HEK293 (cell line): ENCODE results near the gene PRG2.
A peak's percentile ranks its signal among the peaks of the same experiment; 100 is the strongest.

Experiments
- CTCF ChIA-PET: fragments of 350-600 bp; formaldehyde crosslinking; extraction: SDS; loops from one replicate; lab custom pipeline; 2021; ENCODE audit warnings: antibody characterized with exemption; lab: Yijun Ruan, JAX
- POLR2A ChIA-PET: fragments of 300-600 bp; formaldehyde crosslinking; extraction: SDS; loops from one replicate; lab custom pipeline; 2020; ENCODE audit warnings: antibody characterized with exemption, inconsistent platforms; lab: Yijun Ruan, JAX
- H3K27ac ChIP-seq: fragments of 200-500 bp; sonication (Bioruptor generic); 2 replicates; pipeline ENCODE4 v1.5.1; 2014; ENCODE audit warnings: low read depth, low read length, control low read depth, inconsistent platforms; ENCODE audit errors: extremely low read depth
- H3K36me3 ChIP-seq, 2 experiments: fragments of 200-500 bp in 1 of 2; sonication (Bioruptor generic) in 1 of 2; 1 replicate in 1 of 2; 2 replicates in 1 of 2; pipeline ENCODE4 v1.5.1; 2014 to 2017; ENCODE audit warnings: inconsistent platforms in 2 of 2, low read length in 2 of 2; ENCODE audit not compliant: control insufficient read depth in 2 of 2, insufficient read depth in 1 of 2
- H3K4me1 ChIP-seq: fragments of 200-500 bp; sonication (Bioruptor generic); 2 replicates; pipeline ENCODE4 v1.5.1; 2014; ENCODE audit warnings: mild to moderate bottlenecking, low read length, inconsistent platforms; ENCODE audit not compliant: control insufficient read depth, insufficient read depth
- H3K4me3 ChIP-seq: 2 replicates; pipeline ENCODE4 v1.5.1; 2011; ENCODE audit warnings: low read depth, mild to moderate bottlenecking, control low read depth, low read length, moderate library complexity
- H3K9me3 ChIP-seq: fragments of 200-500 bp; sonication (Bioruptor generic); 2 replicates; pipeline ENCODE4 v1.5.1; 2014; ENCODE audit warnings: low read depth, low read length, inconsistent platforms; ENCODE audit not compliant: control insufficient read depth, insufficient read depth
- BCL11A ChIP-seq: fragments of 450-650 bp; formaldehyde crosslinking; IDR thresholded peaks from 2 replicates; pipeline ENCODE4 v1.5.1; 2016; ENCODE audit warnings: low read depth, missing biosample characterization, missing genetic modification characterization
- BCL11B ChIP-seq: fragments of 450-650 bp; formaldehyde crosslinking; IDR thresholded peaks from 2 replicates; pipeline ENCODE4 v1.5.1; 2016; ENCODE audit warnings: low read depth, missing biosample characterization, missing genetic modification characterization
- MEIS1 ChIP-seq: sonication (generic); formaldehyde crosslinking; IDR thresholded peaks from 2 replicates; pipeline ENCODE4 v1.8.1; 2022; ENCODE audit warnings: missing genetic modification reagents, mild to moderate bottlenecking, borderline replicate concordance
- MZF1 ChIP-seq: fragments of 450-650 bp; formaldehyde crosslinking; IDR thresholded peaks from 2 replicates; pipeline ENCODE4 v1.5.1; 2017; ENCODE audit warnings: missing biosample characterization, missing genetic modification characterization, borderline replicate concordance
- SP7 ChIP-seq: fragments of 450-650 bp; formaldehyde crosslinking; IDR thresholded peaks from 2 replicates; pipeline ENCODE4 v1.5.1; 2016; ENCODE audit warnings: missing biosample characterization, missing genetic modification characterization
- ZBTB21 ChIP-seq: fragments of 450-650 bp; formaldehyde crosslinking; IDR thresholded peaks from 2 replicates; pipeline ENCODE4 v1.5.1; 2017; ENCODE audit warnings: missing biosample characterization, missing genetic modification characterization
- ZBTB26 ChIP-seq: fragments of 450-650 bp; formaldehyde crosslinking; optimal IDR thresholded peaks from 2 replicates; pipeline ENCODE3; 2016; ENCODE audit warnings: missing biosample characterization, mild to moderate bottlenecking, missing genetic modification characterization
- ZBTB8A ChIP-seq: fragments of 450-650 bp; formaldehyde crosslinking; IDR thresholded peaks from 2 replicates; pipeline ENCODE4 v1.5.1; 2016; ENCODE audit warnings: missing biosample characterization, missing genetic modification characterization
- ZNF221 ChIP-seq: fragments of 450-650 bp; formaldehyde crosslinking; IDR thresholded peaks from 2 replicates; pipeline ENCODE4 v1.5.1; 2017; ENCODE audit warnings: missing biosample characterization, missing genetic modification characterization, borderline replicate concordance
- ZNF239 ChIP-seq: fragments of 450-650 bp; formaldehyde crosslinking; IDR thresholded peaks from 2 replicates; pipeline ENCODE4 v1.5.1; 2016; ENCODE audit warnings: missing biosample characterization, missing genetic modification characterization
- ZNF26 ChIP-seq: fragments of 450-650 bp; formaldehyde crosslinking; IDR thresholded peaks from 2 replicates; pipeline ENCODE4 v1.5.1; 2016; ENCODE audit warnings: missing biosample characterization, missing genetic modification characterization
- ZNF274 ChIP-seq, 2 experiments: fragments of 200-500 bp in 1 of 2; fragments of 450-650 bp in 1 of 2; sonication (Bioruptor generic) in 1 of 2; formaldehyde crosslinking in 1 of 2; IDR thresholded peaks; 2 replicates each; pipeline versions ENCODE4 v1.5.1 to v1.6.1; 2014 to 2016; ENCODE audit warnings: borderline replicate concordance in 1 of 2, inconsistent platforms in 1 of 2, low read length in 1 of 2, missing biosample characterization in 1 of 2, missing genetic modification characterization in 1 of 2
- ZNF292 ChIP-seq: fragments of 450-650 bp; formaldehyde crosslinking; IDR thresholded peaks from 2 replicates; pipeline ENCODE4 v1.5.1; 2016; ENCODE audit warnings: low read depth, missing biosample characterization, missing genetic modification characterization, borderline replicate concordance
- ZNF391 ChIP-seq: fragments of 450-650 bp; formaldehyde crosslinking; IDR thresholded peaks from 2 replicates; pipeline ENCODE4 v1.5.1; 2016; ENCODE audit warnings: low read depth, missing biosample characterization, missing genetic modification characterization, borderline replicate concordance
- ZNF433 ChIP-seq: fragments of 450-650 bp; formaldehyde crosslinking; IDR thresholded peaks from 2 replicates; pipeline ENCODE4 v1.5.1; 2016; ENCODE audit warnings: missing biosample characterization, missing genetic modification characterization, low read depth
- ZNF521 ChIP-seq: fragments of 450-650 bp; formaldehyde crosslinking; IDR thresholded peaks from 2 replicates; pipeline ENCODE4 v1.5.1; 2017; ENCODE audit warnings: missing biosample characterization, mild to moderate bottlenecking, missing genetic modification characterization
- ZNF580 ChIP-seq: fragments of 450-650 bp; formaldehyde crosslinking; IDR thresholded peaks from 2 replicates; pipeline ENCODE4 v1.5.1; 2016; ENCODE audit warnings: missing biosample characterization, missing genetic modification characterization
- ZNF629 ChIP-seq: fragments of 450-650 bp; formaldehyde crosslinking; IDR thresholded peaks from 2 replicates; pipeline ENCODE4 v1.5.1; 2017; ENCODE audit warnings: missing biosample characterization, missing genetic modification characterization
- ZNF704 ChIP-seq: fragments of 450-650 bp; formaldehyde crosslinking; IDR thresholded peaks from 2 replicates; pipeline ENCODE4 v1.5.1; 2016; ENCODE audit warnings: missing biosample characterization, missing genetic modification characterization
- ZSCAN4 ChIP-seq: fragments of 450-650 bp; formaldehyde crosslinking; IDR thresholded peaks from 2 replicates; pipeline ENCODE4 v1.5.1; 2017; ENCODE audit warnings: missing biosample characterization, missing genetic modification characterization

Gene PRG2

GRCh38 chr11:57359396-57359795 lies 31.1 kb downstream of the PRG2 start:
- CTCF ChIA-PET = interaction anchor here (1.0 to 3.1 kb wide), 3 partner anchors 9 to 99 kb away, joined by 3 to 10 read pairs (median 8); no protein-coding TSS in a partner anchor

GRCh38 chr11:57358991-57359390 lies 31.5 kb downstream of the PRG2 start:
- Histone ChIP-seq H3K4me3 (no peak overlapping the region), H3K4me1 (no peaks in the 10 kb centered on the region), H3K27ac (no peak overlapping the region), H3K9me3 (no peaks in the 10 kb centered on the region), H3K36me3 (no peaks in the 10 kb centered on the region)
- CTCF ChIA-PET = interaction anchor here (0.5 to 3.1 kb wide), 2 partner anchors 9 to 348 kb away, joined by 5 to 10 read pairs; no protein-coding TSS in a partner anchor
- TF ChIP-seq ZNF433 (tag by site-specific recombination) = no peak
- TF ChIP-seq ZNF239 (tag by site-specific recombination) = no peak
- TF ChIP-seq ZNF521 (tag by site-specific recombination) = no peak
- TF ChIP-seq ZNF26 (tag by site-specific recombination) = no peak
- TF ChIP-seq ZNF580 (tag by site-specific recombination) = no peak
- TF ChIP-seq ZNF292 = no peak
- POLR2A ChIA-PET = interaction anchor here (0.5 kb wide), 1 partner anchor 31 kb away, joined by 3 read pairs; no protein-coding TSS in a partner anchor

More at GRCh38 chr11:57359396-57359795, 31.1 kb downstream of the PRG2 start:
- Histone ChIP-seq H3K4me3 (no peak overlapping the region), H3K36me3 (no peaks in the 10 kb centered on the region), H3K9me3 (no peaks in the 10 kb centered on the region), H3K27ac (no peak overlapping the region), H3K4me1 (no peaks in the 10 kb centered on the region)
- POLR2A ChIA-PET = interaction anchor here (0.5 to 0.9 kb wide), 2 partner anchors 24 to 31 kb away, joined by 3 to 4 read pairs; partner anchors contain the start of gene SSRP1
- no peak for TF ChIP-seq ZBTB26
- TF ChIP-seq ZNF221 = no peak
- TF ChIP-seq MZF1 (tag by site-specific recombination) = no peak
- no peak for TF ChIP-seq BCL11A
- no peak for TF ChIP-seq ZBTB8A (tag by site-specific recombination)

GRCh38 chr11:57358543-57358961 lies 31.9 kb downstream of the PRG2 start:
- Histone ChIP-seq H3K4me3 (no peak overlapping the region), H3K9me3 (no peaks in the 10 kb centered on the region), H3K4me1 (no peaks in the 10 kb centered on the region), H3K27ac (no peak overlapping the region), H3K36me3 (no peaks in the 10 kb centered on the region)
- ChIA-PET POLR2A (interaction anchor here (0.5 kb wide), 1 partner anchor 30 kb away, joined by 3 read pairs; no protein-coding TSS in a partner anchor), CTCF (interaction anchor here (0.5 to 3.1 kb wide), 3 partner anchors 8 to 349 kb away, joined by 4 to 10 read pairs (median 5); partner anchors contain the start of gene P2RX3)
- peak; percentile 62; the same call in 1 of the 2 replicates for TF ChIP-seq MEIS1
- no peak for TF ChIP-seq ZNF391

GRCh38 chr11:57357856-57358255 lies 32.6 kb downstream of the PRG2 start:
- no peaks in the 10 kb centered on the region for H3K9me3 ChIP-seq
- CTCF ChIA-PET = interaction anchor here (0.8 kb wide), 1 partner anchor 101 kb away, joined by 3 read pairs; no protein-coding TSS in a partner anchor
- POLR2A ChIA-PET = no interaction called here
- TF ChIP-seq BCL11B (tag by site-specific recombination) = no peak
- no peak for TF ChIP-seq ZBTB21
- TF ChIP-seq SP7 (tag by site-specific recombination) = no peak
- no peak for TF ChIP-seq ZSCAN4 (tag by site-specific recombination)
- no peak for TF ChIP-seq ZNF704 (tag by site-specific recombination)
- TF ChIP-seq ZNF629 = no peak
- no peak for TF ChIP-seq ZNF274 (IDR thresholded peaks at IDR 0.05; ENCODE audit: low read length)
- no peak for TF ChIP-seq ZNF274 (tag by site-specific recombination; IDR thresholded peaks at IDR 0.05; ENCODE audit: borderline replicate concordance)
- no peaks in the 10 kb centered on the region for H3K36me3 ChIP-seq
- H3K4me1 ChIP-seq = no peaks in the 10 kb centered on the region
- H3K27ac ChIP-seq = no peak overlapping the region
- no peak overlapping the region for H3K4me3 ChIP-seq
